H1 (cell line): ENCODE results near the gene APOL6. TPM values are rescaled to one million over a fixed set of nuclear protein-coding genes. Genes with fewer than 3 reads are reported as not detected.

Experiments
- SP1 ChIP-seq: IDR thresholded peaks from 2 replicates; pipeline ENCODE4 v1.6.1; 2011; ENCODE audit warnings: low read depth, low read length
- SP2 ChIP-seq: IDR thresholded peaks from 2 replicates; pipeline ENCODE4 v1.6.1; 2012; ENCODE audit warnings: mild to moderate bottlenecking, low read length, inconsistent platforms
- polyA plus RNA-seq, 7 experiments: library from polyadenylated mRNA; depleted of rRNA in 3 of 7; stranded (reverse) in 5 of 7; unstranded in 2 of 7; fragments of >200 nt in 5 of 7; fragments of 200-250 nt in 2 of 7; gene quantifications; 1 replicate in 5 of 7; 2 replicates in 1 of 7; 4 replicates in 1 of 7; pipeline versions ENCODE4 v1.2.1 to v1.2.3, GENCODE V29; 2011 to 2013; ENCODE audit warnings: missing spikeins in 2 of 7, mixed read lengths in 2 of 7
- total RNA-seq: library from RNA; stranded (reverse); fragmentation: NEBNext Ultra II Directional; extraction: Animal tissue kit (Norgen Biotek cat#: 25700); gene quantifications from 2 replicates; pipeline ENCODE4 v1.2.1, GENCODE V29; 2021
- TF ChIP-seq, protein P1 (sequence below): fragments of 300-600 bp; sonication (generic); IDR thresholded peaks from 2 replicates; pipeline ENCODE4 v1.7.1; 2012; ENCODE audit warnings: low read length, moderate library complexity, mild to moderate bottlenecking, inconsistent platforms; ENCODE audit not compliant: insufficient replicate concordance

APOL6 gene
- total and polyA plus RNA-seq, 2 of the 8 experiments (the other 6 are each of a cell fraction or from before 2014, with no cell fraction given), result 0.06 to 0.13 TPM

DNA sequence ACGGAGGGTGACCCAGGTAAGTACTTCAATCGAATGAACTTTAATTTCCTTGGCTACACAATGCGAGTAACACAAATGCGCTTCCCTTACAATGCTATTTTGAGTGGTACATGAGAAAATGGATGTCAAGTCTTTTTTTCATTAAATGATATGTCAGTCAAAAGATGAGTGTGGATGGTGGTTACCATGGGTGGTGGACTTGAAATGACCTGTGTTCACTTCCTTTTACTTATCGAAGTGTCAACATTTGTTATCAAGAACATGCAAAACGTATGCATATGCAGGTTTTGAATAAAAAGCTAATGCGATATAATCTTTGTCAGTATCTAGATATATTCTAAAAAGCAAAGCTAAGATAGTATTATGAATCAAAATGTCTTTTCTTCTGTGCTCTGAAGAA, 60.7 kb downstream of the APOL6 start (continued):
- TF ChIP-seq, protein P1, sequence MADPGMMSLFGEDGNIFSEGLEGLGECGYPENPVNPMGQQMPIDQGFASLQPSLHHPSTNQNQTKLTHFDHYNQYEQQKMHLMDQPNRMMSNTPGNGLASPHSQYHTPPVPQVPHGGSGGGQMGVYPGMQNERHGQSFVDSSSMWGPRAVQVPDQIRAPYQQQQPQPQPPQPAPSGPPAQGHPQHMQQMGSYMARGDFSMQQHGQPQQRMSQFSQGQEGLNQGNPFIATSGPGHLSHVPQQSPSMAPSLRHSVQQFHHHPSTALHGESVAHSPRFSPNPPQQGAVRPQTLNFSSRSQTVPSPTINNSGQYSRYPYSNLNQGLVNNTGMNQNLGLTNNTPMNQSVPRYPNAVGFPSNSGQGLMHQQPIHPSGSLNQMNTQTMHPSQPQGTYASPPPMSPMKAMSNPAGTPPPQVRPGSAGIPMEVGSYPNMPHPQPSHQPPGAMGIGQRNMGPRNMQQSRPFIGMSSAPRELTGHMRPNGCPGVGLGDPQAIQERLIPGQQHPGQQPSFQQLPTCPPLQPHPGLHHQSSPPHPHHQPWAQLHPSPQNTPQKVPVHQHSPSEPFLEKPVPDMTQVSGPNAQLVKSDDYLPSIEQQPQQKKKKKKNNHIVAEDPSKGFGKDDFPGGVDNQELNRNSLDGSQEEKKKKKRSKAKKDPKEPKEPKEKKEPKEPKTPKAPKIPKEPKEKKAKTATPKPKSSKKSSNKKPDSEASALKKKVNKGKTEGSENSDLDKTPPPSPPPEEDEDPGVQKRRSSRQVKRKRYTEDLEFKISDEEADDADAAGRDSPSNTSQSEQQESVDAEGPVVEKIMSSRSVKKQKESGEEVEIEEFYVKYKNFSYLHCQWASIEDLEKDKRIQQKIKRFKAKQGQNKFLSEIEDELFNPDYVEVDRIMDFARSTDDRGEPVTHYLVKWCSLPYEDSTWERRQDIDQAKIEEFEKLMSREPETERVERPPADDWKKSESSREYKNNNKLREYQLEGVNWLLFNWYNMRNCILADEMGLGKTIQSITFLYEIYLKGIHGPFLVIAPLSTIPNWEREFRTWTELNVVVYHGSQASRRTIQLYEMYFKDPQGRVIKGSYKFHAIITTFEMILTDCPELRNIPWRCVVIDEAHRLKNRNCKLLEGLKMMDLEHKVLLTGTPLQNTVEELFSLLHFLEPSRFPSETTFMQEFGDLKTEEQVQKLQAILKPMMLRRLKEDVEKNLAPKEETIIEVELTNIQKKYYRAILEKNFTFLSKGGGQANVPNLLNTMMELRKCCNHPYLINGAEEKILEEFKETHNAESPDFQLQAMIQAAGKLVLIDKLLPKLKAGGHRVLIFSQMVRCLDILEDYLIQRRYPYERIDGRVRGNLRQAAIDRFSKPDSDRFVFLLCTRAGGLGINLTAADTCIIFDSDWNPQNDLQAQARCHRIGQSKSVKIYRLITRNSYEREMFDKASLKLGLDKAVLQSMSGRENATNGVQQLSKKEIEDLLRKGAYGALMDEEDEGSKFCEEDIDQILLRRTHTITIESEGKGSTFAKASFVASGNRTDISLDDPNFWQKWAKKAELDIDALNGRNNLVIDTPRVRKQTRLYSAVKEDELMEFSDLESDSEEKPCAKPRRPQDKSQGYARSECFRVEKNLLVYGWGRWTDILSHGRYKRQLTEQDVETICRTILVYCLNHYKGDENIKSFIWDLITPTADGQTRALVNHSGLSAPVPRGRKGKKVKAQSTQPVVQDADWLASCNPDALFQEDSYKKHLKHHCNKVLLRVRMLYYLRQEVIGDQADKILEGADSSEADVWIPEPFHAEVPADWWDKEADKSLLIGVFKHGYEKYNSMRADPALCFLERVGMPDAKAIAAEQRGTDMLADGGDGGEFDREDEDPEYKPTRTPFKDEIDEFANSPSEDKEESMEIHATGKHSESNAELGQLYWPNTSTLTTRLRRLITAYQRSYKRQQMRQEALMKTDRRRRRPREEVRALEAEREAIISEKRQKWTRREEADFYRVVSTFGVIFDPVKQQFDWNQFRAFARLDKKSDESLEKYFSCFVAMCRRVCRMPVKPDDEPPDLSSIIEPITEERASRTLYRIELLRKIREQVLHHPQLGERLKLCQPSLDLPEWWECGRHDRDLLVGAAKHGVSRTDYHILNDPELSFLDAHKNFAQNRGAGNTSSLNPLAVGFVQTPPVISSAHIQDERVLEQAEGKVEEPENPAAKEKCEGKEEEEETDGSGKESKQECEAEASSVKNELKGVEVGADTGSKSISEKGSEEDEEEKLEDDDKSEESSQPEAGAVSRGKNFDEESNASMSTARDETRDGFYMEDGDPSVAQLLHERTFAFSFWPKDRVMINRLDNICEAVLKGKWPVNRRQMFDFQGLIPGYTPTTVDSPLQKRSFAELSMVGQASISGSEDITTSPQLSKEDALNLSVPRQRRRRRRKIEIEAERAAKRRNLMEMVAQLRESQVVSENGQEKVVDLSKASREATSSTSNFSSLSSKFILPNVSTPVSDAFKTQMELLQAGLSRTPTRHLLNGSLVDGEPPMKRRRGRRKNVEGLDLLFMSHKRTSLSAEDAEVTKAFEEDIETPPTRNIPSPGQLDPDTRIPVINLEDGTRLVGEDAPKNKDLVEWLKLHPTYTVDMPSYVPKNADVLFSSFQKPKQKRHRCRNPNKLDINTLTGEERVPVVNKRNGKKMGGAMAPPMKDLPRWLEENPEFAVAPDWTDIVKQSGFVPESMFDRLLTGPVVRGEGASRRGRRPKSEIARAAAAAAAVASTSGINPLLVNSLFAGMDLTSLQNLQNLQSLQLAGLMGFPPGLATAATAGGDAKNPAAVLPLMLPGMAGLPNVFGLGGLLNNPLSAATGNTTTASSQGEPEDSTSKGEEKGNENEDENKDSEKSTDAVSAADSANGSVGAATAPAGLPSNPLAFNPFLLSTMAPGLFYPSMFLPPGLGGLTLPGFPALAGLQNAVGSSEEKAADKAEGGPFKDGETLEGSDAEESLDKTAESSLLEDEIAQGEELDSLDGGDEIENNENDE, result no peak
- TF ChIP-seq SP1, result no peak
- TF ChIP-seq SP2, result no peak
